Gastrocnemius medialis (tissue), 4 donors: ENCODE data around the gene RBL1.

Experiments used
- CTCF ChIP-seq, 5 experiments: fragments of 450-650 bp in 3 of 5; fragments of 200-600 bp in 2 of 5; sonication (generic) in 2 of 5; IDR thresholded peaks in 4 of 5; conservative IDR thresholded peaks in 1 of 5; 1 replicate in 4 of 5; 2 replicates in 1 of 5; pipeline ENCODE4 v1.5.1; 2016 to 2019; ENCODE audit warnings: antibody characterized with exemption in 5 of 5, mild to moderate bottlenecking in 3 of 5, moderate library complexity in 3 of 5
- POLR2A ChIP-seq, 2 donors: fragments of 450-650 bp; IDR thresholded peaks; one replicate each; pipeline ENCODE4 v1.6.1; 2017; ENCODE audit warnings: antibody characterized with exemption in 2 of 2, mild to moderate bottlenecking in 2 of 2, moderate library complexity in 2 of 2

GRCh38 chr20:36956674-36957073 lies 139.1 kb downstream of the RBL1 start:
- TF ChIP-seq CTCF (IDR thresholded peaks at IDR 0.05 in 4 of 5, conservative IDR thresholded peaks at IDR 0.05 in 1 of 5) (no peak), POLR2A (IDR thresholded peaks at IDR 0.05) (no peak)
